GM18858 (cell line): ENCODE data around the gene ADRB1.

ENCODE experiments used
- ATAC-seq: cut with Tn5 transposase; IDR thresholded peaks from one replicate; pipeline ENCODE4 v1.9.1; 2021; ENCODE audit not compliant: unreplicated experiment

Gene ADRB1

DNA sequence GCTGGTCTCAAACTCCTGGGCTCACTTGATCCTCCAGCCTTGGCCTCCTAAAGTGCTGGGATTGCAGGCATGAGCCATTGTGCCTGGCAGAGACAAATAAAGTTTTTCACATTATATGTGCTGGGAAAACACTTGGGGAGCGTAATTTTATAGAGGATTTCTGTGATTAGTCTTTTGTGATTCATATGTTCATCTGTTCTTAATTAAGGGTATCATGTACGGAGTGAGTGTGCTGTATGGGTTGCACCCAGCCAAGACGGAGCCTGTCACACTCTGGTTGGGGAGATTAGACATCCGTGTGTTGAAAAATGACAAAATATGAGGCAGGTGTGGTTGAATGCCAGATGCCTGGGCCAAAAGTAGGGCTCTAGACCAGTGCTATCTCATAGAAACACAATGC lies 10.3 kb downstream of the ADRB1 start:
- ATAC-seq = no peak

DNA sequence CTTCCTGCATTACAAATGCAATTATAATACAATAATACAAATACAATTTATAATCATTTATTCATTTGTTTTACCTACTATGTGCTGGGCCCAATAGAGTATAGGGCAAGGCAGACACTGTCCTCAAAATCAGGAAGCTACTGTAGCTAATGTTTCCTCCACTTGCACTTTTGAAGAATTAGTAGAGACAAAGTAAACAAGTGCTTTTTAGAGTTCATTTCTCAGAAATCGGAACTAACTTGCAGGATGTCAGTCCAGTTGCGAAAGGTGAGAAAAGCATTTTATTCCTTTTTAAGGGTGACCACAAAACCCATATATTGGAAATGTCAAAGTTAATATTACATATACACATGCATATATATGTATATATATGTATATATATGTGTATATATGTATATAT lies 14.2 kb downstream of the ADRB1 start:
- ATAC-seq = no peak

DNA sequence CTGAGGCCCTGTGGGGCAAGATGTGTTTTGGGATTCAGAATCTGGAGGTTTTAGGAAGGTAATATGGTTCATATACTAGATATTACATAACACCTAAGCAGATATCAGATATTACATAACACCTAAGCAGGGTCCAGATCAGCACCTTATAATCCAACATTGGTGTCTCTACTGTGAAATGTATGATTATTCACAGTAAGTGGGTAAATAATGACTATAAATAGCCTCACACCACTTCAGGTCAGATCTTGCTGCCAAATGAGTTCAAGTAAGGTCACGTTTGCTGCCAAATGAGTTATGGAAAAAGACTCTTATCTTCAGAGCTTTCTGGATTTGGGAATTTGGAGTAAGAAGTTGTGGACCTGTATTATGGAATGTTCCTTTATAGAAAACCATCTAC lies 14.6 kb downstream of the ADRB1 start:
- ATAC-seq = no peak

DNA sequence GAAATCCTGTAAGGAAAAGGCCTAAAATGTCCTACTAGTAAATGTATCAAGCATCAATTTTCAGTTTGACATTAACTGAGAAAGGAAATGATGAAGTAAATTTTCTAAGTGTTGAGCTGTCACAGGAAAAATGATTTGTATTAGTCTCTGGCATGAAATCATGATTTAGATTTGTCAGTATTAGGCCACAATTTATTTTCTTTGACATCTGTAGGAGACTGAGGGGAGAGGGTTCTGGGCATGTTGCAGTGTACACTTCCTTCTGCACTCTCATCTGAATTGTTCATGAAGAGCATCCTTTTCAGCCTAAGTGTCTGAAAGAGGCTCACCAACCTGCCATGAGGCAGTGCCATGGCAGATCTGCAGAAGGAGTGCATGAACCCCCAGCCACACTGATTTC lies 15.9 kb downstream of the ADRB1 start:
- no peak for ATAC-seq

DNA sequence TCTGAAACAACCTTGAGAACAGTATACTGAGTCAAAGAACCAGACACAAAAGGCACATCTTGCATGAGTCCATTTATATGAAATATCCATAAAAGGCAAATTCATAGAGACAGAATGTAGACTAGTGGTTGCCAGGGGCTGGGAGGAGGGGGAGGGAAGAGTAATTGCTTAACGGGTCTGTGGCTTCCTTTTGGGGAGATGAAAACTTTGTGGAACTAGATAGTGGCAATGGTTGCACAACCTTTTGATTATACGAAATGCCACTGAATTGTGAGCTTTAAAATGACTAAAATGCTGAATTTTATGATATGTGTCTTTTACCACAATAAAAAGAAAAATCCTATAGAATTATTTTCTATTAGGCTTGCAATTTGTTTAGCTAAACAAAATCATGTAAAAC lies 16.8 kb downstream of the ADRB1 start:
- no peak for ATAC-seq

DNA sequence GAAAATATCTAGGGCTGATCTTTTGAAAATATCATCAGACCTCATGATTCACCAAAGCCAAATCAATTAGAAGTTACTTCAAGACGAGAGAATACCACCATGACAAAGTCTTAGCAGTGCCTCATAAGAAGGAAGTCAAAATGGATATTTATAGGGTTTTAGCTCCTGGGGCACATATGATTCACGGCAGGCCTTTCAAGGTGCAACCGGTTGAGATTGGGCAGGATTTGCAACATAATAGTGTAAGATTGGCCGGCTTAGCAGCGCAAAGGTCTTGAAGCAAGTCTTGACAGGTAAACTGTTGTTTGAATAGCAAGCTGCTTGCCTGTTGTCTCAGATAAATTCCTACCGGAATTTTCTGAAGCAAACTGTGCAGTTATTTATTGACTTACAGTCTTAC lies 17.5 kb downstream of the ADRB1 start:
- no peak for ATAC-seq

DNA sequence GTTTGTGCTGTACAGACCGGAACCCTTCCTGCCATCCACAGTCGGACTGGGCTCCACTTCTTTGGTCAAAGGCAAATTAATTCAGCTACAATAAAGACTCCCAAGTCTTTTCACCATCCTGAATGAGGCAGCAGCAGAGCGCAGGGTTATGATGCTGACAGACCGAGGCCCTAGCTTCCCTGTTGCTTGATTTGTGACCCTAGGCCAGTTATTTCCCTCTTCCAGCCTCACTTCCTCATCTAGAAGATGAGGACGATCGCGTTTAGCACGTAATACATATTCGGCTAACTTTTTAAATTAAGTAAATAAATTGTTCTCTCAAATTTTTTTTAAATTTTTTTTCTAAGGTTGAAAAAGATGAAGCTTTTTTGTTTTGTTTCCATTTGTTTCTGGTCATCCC lies 18.1 kb downstream of the ADRB1 start:
- no peak for ATAC-seq

DNA sequence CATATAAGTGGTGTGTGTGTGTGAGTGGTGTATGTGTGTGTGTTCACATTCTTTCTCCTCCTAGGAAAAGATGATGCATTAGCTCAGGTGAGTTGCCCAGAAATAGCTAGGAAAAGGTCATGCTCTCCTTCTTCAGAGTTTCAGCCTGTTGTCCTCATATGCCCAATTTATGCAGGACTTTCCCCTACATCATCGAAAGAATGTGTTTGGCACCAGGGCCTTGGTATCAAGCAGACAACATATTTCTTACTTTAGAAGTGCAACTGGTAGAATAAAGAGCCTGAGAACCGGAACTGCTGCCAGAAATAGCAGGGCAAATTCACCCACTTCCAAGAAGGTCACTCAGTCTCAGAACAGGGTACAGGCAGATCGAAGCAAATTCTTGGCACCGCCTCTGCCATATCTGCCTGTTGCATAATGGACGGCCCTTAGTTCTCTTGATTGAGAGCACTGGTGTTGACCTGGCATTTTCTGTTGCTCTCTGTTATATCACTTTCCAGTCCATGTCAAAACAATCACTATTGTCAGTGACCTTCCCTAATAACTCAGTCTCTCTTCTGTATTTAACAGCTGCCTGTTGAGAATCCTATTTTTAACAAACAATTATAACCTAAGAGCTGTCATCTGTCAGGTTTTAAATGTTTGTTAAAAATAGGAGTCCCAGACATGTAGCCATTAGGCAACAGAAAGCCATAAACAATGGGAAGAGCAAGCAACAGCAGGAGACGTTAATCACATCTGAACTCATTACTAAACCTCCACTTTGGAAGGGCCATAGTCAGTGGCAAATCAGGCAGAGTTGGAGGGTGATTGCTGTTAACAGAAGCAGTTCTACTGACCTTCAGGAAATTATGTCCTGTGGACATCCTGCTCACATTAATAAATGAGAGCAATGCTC lies 20.7 kb downstream of the ADRB1 start:
- no peak for ATAC-seq

DNA sequence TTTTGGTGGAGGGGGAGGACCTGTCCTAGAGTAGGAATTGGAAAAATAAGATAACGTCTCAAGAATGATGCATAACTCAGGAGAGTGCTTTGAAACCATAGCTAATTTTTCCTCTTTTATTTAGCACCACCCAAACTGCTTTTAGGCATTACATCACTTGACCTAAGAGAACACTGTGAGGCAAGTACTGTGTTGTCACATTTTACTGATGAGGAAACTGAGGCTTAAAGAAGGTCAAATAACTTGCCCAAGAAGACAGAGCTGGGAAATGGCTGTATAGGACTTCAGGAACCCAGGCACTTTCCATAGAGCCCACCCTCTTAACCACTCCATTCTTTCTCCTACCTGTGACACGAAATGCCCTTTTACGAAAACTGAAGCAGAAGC lies 21.4 kb downstream of the ADRB1 start:
- ATAC-seq = no peak

DNA sequence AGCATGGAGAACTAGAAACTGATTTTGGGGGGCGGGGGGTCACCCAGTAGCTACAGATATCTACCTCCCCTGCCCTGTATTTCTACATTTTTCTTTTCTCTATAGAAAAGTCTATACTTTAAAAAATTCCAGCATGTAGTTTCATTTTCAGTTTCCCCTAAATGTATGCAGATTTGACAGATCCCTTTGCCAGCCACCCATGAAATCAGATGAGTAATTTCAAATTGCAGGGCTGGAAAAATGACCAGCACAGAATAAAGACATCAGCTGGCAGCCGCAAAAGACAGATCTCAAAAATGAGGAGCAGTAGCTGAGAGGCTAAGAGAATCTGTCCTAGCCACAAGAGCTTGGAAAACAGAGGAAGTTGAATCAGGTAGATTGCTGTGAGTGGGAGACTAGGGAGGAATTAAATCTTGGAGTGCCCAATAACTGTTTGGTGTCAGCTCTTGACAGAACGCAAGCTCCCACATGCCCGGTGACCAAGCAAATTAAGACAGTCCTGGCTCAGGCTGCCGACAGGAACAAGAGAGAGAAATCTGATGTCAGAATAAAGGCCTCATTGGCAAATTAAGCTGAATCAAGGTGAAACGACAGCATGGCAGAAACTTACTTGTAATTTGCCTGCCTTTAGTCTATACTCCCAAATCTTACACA lies 24.5 kb downstream of the ADRB1 start:
- ATAC-seq = no peak

DNA sequence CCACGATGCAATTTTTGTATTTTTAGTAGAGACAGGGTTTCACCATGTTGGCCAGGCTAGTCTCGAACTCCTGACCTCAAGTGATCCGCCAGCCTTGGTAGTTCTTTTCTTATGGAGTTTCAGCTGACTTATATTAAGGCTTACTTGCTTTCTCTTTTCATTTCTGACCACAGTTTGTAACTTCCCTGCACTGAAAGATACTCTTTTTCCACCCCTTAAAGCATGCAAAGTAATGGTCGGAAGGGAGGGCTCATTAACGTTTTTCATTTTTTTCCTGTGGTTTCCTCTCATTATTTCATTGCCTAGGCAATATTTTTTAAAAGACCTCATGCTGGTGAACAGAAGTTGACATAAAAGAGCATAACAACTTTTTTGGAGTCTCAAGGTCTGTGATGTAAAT lies 27.0 kb downstream of the ADRB1 start:
- no peak for ATAC-seq

DNA sequence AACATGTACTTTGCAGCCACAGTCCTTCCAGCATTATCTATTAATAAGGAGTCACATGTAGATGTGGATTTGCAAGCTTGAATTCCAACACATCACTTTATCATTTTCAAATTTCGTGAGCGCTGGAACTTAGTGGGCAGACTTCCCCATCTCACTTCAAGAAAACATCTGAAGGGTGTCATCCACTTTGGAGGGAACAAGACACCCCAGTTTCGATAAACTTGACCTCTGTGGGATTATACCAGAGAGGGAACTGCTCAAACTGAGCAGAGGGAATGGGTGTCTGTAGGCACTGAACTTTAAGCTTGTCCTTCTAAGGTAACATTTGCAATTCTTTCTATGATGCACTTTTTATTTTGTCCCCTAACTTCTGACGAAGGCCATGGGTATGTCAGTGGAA lies 27.5 kb downstream of the ADRB1 start:
- ATAC-seq = no peak

DNA sequence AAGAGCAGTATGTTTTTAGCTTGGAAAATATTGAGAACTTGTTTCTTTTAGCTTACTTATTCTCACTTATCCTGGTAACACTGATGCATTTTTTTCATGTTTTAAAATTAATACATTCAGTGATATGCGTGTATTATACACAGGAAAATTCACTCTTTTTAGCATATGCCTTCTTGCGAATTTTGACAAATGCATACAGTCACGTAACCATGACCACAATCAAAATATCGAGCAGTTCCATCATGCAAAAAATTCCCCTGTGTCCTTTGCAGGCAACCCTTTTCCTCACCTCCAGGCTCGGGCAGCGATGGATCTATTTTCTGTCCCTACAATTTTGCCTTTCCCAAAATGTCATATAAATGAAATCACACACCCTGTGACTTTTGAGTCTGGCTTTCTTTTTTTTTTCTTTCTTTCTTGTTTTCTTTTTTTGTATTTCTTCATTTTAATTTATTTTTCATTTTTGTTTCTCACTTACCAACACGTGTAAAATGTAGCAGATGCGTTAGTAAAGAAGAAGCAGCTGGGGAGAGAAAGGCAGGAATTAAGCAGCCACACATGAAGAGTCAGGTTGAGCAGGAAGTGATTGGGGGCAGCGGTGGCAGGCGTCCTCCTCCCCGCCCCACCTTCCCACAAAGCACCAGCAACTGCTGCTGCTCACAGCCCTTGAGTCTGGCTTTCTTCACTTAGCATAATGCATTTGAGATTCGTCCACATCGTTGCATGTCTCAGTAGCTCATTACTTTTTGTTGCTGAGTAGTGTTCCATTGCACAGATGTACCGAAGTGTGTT lies 29.9 kb downstream of the ADRB1 start:
- no peak for ATAC-seq

DNA sequence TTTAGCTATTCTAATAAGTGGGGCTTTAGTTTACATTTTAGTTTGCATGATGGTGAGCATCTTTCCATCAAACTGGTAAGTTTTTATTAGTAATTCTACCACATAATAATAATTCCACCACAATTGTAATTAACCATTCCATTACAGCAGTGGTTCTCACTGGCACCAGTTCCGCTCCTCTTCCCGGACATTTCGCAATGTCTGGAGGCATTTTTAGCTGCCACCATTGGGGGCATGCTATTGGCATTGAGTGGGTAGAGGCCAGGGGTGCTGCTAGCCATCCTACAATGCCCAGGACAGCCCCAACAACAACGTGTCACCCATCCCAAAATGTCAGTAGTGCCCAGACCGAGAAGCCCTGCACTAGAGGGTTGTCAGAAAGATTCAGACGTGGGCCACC lies 31.4 kb downstream of the ADRB1 start:
- no peak for ATAC-seq

DNA sequence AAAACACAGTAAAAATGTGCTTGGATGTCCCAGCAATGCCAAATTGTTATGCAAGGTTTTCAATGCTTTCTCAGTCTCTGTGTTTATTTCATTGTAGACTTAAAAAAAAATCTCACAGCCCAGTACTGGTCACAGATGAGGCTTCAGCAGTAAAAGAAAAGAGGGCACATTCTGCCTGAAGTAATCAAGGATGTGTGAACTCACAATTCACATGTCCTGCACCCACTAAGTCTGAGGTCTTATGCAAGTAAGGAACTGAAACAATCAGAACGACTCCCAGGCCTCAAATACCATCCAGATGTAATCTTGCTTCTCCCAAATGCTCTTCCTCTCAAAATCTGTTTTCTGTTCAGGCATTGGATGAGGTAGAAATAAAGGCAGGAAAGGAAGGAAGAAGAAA lies 33.7 kb downstream of the ADRB1 start:
- ATAC-seq = no peak

DNA sequence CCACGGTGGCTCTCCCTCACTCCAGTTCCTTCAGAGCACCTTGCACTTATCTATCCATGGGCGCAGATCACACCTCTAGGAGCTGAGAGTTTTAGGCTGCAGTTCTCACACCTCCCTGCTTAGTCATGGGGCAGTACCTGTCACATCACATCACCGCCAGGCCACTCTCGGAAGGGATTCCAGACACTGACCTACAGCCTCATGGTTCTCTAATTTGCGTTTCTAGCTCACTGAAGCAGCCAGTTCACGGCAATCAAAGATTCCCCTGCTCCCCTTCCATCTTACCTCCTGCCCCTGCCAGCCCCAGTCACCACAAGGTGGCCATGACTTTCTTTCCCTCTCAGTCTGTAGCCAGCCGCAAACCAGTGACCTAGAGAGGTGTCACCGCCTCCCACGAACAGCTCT lies 34.2 kb downstream of the ADRB1 start:
- no peak for ATAC-seq

DNA sequence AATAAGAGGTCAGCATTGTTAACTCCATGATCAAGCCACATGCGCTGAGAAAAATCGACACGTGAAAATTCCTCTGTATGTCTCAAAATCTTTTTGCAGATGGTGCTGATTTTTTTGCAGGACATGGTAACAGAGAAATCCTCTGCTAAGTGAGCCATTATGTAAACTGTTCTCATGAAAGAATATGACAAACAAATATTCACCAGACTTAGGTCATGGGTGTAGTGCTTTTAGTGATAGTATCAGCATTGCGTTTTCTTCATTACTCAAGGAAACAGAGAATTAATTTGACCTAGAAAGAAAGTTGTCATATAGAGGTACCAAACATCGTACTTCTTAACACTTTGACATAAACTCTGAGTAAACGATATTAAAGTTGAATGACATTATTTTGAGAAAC lies 34.7 kb downstream of the ADRB1 start:
- no peak for ATAC-seq

DNA sequence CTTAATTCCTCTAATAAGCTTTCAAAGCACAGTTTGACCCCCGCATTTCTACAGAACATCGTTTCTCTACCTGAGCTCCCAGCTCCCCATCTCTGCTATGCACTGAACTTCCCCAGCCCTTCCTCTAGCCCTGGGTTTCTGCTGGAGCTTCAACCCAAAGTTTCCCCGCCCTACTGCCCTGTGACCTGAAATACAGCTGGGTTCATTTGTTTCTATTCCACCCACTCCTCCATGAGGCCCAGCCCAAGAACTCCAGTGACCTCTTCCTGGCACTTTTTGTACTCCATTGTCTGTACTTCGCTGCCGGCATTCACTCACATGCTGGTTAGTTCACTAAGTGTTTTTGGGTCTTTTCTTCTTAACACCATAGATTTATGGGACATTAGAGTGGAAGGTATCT lies 35.8 kb downstream of the ADRB1 start:
- ATAC-seq = no peak

DNA sequence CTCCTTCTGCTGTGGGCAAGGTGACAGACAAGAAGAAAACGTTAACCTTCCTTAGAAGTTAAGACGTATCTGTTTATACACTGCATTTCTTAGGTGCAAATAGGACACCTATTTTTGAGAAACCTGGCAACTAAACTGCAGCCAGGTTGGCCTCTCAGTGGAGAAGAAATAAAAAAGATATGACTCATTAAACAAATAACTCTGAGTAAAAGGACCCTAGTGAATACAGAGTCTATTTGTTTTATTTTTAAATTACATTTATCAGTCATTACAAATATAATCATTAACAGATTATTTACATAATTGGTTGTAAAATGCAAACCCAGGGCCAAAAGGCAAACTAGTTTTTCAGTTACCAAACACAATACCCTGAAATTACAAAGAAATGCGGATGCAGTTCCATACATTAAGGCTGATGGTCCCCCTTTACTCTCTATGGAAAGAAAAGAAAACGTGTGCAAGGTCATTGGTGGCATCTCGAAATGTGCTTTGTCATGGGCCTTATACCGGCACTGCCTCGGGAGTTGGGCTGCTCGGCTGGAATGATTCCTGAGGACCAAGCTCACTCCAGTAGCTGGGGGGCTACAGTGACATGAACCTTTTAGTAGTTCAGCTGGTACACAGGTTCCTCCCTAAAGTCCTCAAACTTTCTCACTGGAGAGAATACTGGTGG lies 38.4 kb downstream of the ADRB1 start:
- ATAC-seq = no peak

DNA sequence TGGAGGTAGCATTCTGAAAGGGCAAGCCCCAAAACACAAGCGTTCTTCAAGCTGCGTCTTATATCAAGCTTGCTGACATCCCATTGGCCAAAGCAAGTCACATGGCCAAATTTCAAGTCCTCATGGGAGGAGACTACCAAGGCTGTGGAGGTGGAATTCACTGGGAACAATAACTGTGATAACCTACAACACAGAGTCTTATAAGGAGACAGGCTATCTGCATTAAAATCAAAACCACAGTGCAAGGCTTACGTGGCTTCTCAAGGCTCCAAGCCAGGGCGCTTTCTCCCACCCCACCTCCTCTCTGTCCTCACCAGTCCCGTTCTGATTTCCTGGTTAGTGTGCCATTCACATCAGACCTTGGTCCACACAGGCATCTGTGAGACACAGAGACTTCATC lies 39.4 kb downstream of the ADRB1 start:
- no peak for ATAC-seq

DNA sequence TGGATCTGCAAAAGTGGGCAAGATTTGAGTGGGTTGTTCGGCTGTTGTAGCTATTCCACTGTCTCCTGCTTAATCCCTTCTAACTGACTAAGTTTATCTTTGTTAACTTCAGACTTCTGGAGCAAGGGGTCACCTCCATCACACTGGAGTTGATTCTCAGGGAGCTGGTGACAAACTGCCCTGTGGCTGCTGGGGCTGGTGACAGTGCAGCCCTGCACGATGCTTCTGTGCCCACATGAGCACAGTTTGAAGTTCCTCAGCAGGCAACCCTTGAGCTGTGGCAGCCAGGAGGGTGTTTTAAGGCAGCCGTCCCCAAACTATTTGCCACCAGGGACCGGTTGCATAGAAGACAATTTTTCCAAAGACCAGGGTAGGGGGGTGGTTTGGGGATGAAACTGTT lies 40.5 kb downstream of the ADRB1 start:
- no peak for ATAC-seq
